AG20443 (cell line): ENCODE measurements around the gene ARHGAP8.
"Not testable (repeated sequence)": the region's sequence is repeated elsewhere in the genome, so short reads cannot be mapped to it uniquely, and the experiment has no call there.

Experiments used
- DNase-seq: peaks from one replicate; pipeline ENCODE4 v3.0.0; 2012; ENCODE audit warnings: low spot score, mixed read lengths

Gene ARHGAP8

GRCh38 chr22:44831885-44832284, 79.5 kb downstream of the ARHGAP8 start:
- no peak for DNase-seq

- DNase-seq = no peak
Measured at GRCh38 chr22:44834065-44834464, 81.7 kb downstream of the ARHGAP8 start.

- DNase-seq = no peak
Measured at GRCh38 chr22:44837481-44837880, 85.1 kb downstream of the ARHGAP8 start.

GRCh38 chr22:44838316-44839016, 86.1 kb downstream of the ARHGAP8 start:
- DNase-seq = no peak

GRCh38 chr22:44839061-44839460, 86.7 kb downstream of the ARHGAP8 start:
- DNase-seq = no peak

- no peak for DNase-seq
Measured at GRCh38 chr22:44839721-44840120, 87.3 kb downstream of the ARHGAP8 start.

- DNase-seq = no peak
Measured at GRCh38 chr22:44840611-44841322, 88.4 kb downstream of the ARHGAP8 start.

GRCh38 chr22:44842417-44842816, 90.0 kb downstream of the ARHGAP8 start:
- no peak for DNase-seq

GRCh38 chr22:44845191-44845590, 92.8 kb downstream of the ARHGAP8 start:
- DNase-seq = no peak

GRCh38 chr22:44845796-44846720, 93.7 kb downstream of the ARHGAP8 start:
- DNase-seq = no peak

GRCh38 chr22:44846726-44847275, 94.4 kb downstream of the ARHGAP8 start:
- DNase-seq = no peak

GRCh38 chr22:44847380-44847779, 95.0 kb downstream of the ARHGAP8 start:
- no peak for DNase-seq

- DNase-seq = no peak
Measured at GRCh38 chr22:44847892-44848291, 95.5 kb downstream of the ARHGAP8 start.

GRCh38 chr22:44848296-44848741, 95.9 kb downstream of the ARHGAP8 start:
- no peak for DNase-seq

GRCh38 chr22:44848791-44849420, 96.5 kb downstream of the ARHGAP8 start:
- DNase-seq = no peak

GRCh38 chr22:44850946-44851345, 98.6 kb downstream of the ARHGAP8 start:
- no peak for DNase-seq

- DNase-seq = not testable (repeated sequence)
Measured at GRCh38 chr22:44854641-44855040, 102.3 kb downstream of the ARHGAP8 start.

- no peak for DNase-seq
Measured at GRCh38 chr22:44855855-44856254, 103.5 kb downstream of the ARHGAP8 start.

GRCh38 chr22:44858819-44859218, 106.4 kb downstream of the ARHGAP8 start:
- DNase-seq = not testable (repeated sequence)

GRCh38 chr22:44859641-44860040, 107.3 kb downstream of the ARHGAP8 start:
- no peak for DNase-seq

GRCh38 chr22:44860311-44860710, 107.9 kb downstream of the ARHGAP8 start:
- no peak for DNase-seq

GRCh38 chr22:44861245-44861644, 108.9 kb downstream of the ARHGAP8 start:
- no peak for DNase-seq
